ENCODE measurements around the gene ALG12.

DNA sequence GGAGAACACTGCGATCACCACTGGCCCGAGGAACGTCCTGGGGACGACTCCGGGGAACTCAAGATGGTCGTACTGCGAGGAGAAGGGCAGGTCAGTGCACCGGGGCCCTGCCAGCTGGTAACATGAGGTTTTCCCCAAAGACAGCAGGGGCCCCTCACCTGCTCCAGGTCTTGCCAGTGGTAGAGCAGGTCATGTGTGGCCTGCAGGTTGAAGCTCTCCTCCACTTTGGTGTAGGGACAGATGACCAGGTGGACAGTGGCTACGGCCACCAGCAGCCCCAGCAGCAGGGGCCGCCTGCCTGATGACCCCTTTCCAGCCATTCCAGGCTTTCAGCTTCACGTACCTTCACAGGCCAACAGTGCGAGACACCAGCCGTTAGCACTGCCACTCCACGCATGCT, 4.8 kb downstream of the ALG12 start:
- TF ChIP-seq CTCF (IDR thresholded peaks at IDR 0.05) (no peak), POLR2A (IDR thresholded peaks at IDR 0.05) (no peak), POLR2AphosphoS5 (IDR thresholded peaks at IDR 0.05) (no peak), EP300 (IDR thresholded peaks at IDR 0.05) (no peak)
